ENCODE measurements around the gene SLIRP. TPM values are rescaled to one million over a fixed set of nuclear protein-coding genes. Genes with fewer than 3 reads are reported as not detected.

SLIRP gene
- total RNA-seq, result 109 and 117 TPM in 2 replicates

DNA sequence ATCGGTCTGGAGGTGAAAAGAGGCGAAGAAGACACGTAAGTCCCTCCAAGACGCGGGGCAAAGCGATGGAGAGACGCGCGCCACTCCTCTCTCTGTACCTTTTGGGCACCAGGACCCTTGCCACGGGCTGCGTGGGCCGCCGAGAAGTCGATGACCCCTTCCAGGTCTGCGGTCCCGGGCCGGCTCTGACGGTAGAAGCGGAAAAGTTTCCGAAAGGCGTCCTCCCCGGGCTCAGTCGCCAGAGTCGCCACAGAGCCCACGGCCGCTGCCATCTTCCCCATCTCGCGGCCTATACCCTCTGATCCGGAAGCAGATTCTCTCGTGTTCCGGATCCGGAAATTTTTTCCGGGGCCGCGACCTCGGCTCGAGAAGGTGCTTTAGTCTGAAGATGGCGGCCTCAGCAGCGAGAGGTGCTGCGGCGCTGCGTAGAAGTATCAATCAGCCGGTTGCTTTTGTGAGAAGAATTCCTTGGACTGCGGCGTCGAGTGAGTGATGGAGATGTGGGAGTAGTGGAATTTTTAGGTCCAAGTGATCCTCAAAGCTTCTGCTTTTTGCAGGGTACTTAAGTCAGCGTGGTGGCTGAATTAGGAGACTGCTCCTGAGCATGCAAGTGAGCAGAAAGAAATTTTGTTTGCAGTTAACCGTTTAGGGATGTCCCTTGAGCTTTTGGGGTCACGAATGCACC is at the start of gene SLIRP, which contains the start of gene ALKBH1:
Gene SLIRP, plus strand, starts transcription at position 380 of the 685 bp plus-strand sequence. Its CDS starts 9 bp downstream, at position 389.
Gene ALKBH1, minus strand, starts transcription at position 300 of the 685 bp plus-strand sequence. Its CDS starts 19 bp downstream, at position 281.

DNA sequence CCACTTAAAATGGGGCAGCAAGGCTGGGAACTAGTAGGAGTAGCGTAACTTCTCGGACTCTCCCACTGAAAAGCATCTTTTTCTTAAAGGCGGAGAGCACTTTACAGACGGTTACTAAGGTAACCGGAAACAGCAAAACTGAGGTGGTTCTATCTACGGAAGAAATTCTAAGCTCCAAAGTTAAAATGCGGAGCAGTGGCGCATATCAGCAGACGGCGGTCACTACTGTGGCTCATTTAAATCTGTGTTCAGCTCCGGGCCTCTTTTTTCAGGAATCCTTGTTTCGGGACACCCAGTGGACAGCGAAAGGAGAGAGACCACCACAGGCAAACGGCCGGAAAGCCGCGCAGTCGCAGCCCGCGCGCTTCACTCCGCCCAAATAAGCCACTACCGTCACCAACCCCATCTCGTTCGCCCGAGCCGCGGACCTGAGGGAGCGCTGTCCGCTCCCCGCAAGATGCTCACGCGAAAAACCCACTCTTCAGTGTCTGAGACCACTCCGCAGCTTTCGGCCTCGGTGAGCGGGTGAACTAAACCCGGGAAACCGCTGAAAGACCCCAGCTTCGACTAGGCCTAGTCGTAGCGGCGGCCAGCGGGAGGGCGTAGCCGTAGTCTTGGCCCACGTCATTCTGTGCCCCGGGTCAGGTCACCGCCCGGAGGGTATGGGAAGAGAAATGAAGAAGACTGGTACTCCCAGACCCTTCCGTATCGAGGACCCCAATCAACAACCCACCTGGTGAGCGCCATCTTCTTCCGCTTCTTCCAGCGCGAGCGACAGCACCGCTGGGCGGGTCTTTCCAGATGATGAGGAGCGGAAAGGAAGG is 52.7 kb downstream of the SLIRP start, which contains the start of gene SNW1:
Gene SNW1, minus strand, starts transcription at position 776 of the 824 bp plus-strand sequence. Its CDS starts 29 bp downstream, at position 747.

Other genes starting within 250 kb of the SLIRP start
- under 0.01 and 0.07 TPM in 2 replicates for gene ISM2, start 209.3 kb upstream of the SLIRP start, total RNA-seq
- 22.9 and 38.2 TPM in 2 replicates for gene SPTLC2, start 91.5 kb upstream of the SLIRP start, total RNA-seq
- gene ALKBH1, start 80 bp upstream of the SLIRP start, total RNA-seq, result 11.7 and 15.4 TPM in 2 replicates
- gene SNW1, start 53.1 kb downstream of the SLIRP start, total RNA-seq, result 69.8 and 71.1 TPM in 2 replicates
- gene ADCK1, start 92.0 kb downstream of the SLIRP start, total RNA-seq, result 3.1 and 8.2 TPM in 2 replicates